SU-DHL-6 (cell line): Measurements from ENCODE around the gene TBK1.
A peak's percentile ranks its signal among the peaks of the same experiment; 100 is the strongest.

Experiments used
- H2AFZ ChIP-seq: fragments of 200-600 bp; sonication (generic); 2 replicates; pipeline ENCODE4 v1.6.1; 2014; ENCODE audit warnings: low read depth, mild to moderate bottlenecking, moderate library complexity, mixed read lengths, antibody characterized with exemption, low read length; ENCODE audit not compliant: severe bottlenecking
- H3F3A ChIP-seq: fragments of 200-600 bp; shearing (Covaris generic); 2 replicates; pipeline ENCODE4 v1.6.0; 2016; ENCODE audit warnings: antibody characterized with exemption, mild to moderate bottlenecking; ENCODE audit not compliant: insufficient read depth
- H3K27ac ChIP-seq: fragments of 200-600 bp; sonication (generic); 2 replicates; pipeline ENCODE4 v1.5.1; 2016; ENCODE audit warnings: low read depth, mild to moderate bottlenecking, low read length, moderate library complexity, mixed read lengths
- H3K27me3 ChIP-seq: fragments of 200-600 bp; sonication (generic), shearing (Covaris generic); 2 replicates; pipeline ENCODE4 v1.6.0; 2014; ENCODE audit warnings: mild to moderate bottlenecking, low read length
- H3K36me3 ChIP-seq: fragments of 200-600 bp; sonication (generic); 2 replicates; pipeline ENCODE4 v1.6.1; 2014; ENCODE audit warnings: mild to moderate bottlenecking, low read length, mixed read lengths
- H3K4me2 ChIP-seq: fragments of 300-600, 200-600 bp; shearing (Covaris generic), sonication (generic); 2 replicates; pipeline ENCODE4 v1.6.0; 2014; ENCODE audit warnings: low read length, low read depth, mild to moderate bottlenecking; ENCODE audit not compliant: poor library complexity, severe bottlenecking
- H3K4me3 ChIP-seq: fragments of 200-600 bp; sonication (generic); 2 replicates; pipeline ENCODE4 v1.5.1; 2014; ENCODE audit warnings: antibody characterized with exemption, low read length, mild to moderate bottlenecking, mixed read lengths; ENCODE audit not compliant: insufficient read depth, poor library complexity, severe bottlenecking
- H3K79me2 ChIP-seq: fragments of 200-600 bp; sonication (generic); 2 replicates; pipeline ENCODE4 v1.6.1; 2014; ENCODE audit warnings: mild to moderate bottlenecking, low read length, moderate library complexity; ENCODE audit not compliant: insufficient read depth
- H3K9ac ChIP-seq: fragments of 200-600 bp; sonication (generic); 2 replicates; pipeline ENCODE4 v1.7.0; 2014; ENCODE audit warnings: mild to moderate bottlenecking, low read length
- H3K9me2 ChIP-seq: fragments of 200-600 bp; sonication (generic); replicated peaks from 2 replicates; pipeline ENCODE4 v1.6.1; 2014; ENCODE audit warnings: low read length; ENCODE audit not compliant: insufficient read depth
- H3K9me3 ChIP-seq: fragments of 200-600 bp; sonication (generic); 2 replicates; pipeline ENCODE4 v1.6.1; 2014; ENCODE audit warnings: low read length, mixed read lengths; ENCODE audit not compliant: insufficient read depth
- H4K20me1 ChIP-seq: fragments of 200-600 bp; sonication (generic); 2 replicates; pipeline ENCODE4 v1.6.1; 2014; ENCODE audit warnings: low read depth, mild to moderate bottlenecking, antibody characterized with exemption, low read length, moderate library complexity, mixed read lengths
- EZH2phosphoT487 ChIP-seq: fragments of 200-600 bp; sonication (generic), shearing (Covaris generic); conservative IDR thresholded peaks from 2 replicates; pipeline ENCODE4 v1.6.1; 2018; ENCODE audit warnings: mild to moderate bottlenecking, antibody characterized with exemption, low read length, moderate library complexity, mixed read lengths
- TF ChIP-seq, protein P1 (sequence below): fragments of 200-600 bp; sonication (generic); IDR thresholded peaks from one replicate; pipeline ENCODE4 v1.5.1; 2017; ENCODE audit warnings: antibody characterized with exemption, mild to moderate bottlenecking, low read length, moderate library complexity; ENCODE audit not compliant: insufficient read depth, poor library complexity, severe bottlenecking

TBK1 gene

GRCh38 chr12:64457032-64457431 is 5.1 kb downstream of the TBK1 start:
- Histone ChIP-seq H3K27me3 (no peaks in the 10 kb centered on the region), H3K9me2 (no peaks in the 10 kb centered on the region), H3K79me2 (peaks cover 91% of the 10 kb centered on the region), H2AFZ (no peak overlapping the region), H3K36me3 (peaks cover 34% of the 10 kb centered on the region), H4K20me1 (peaks cover 9% of the 10 kb centered on the region; the same call in 1 of the 2 replicates), H3F3A (peaks cover 15% of the 10 kb centered on the region; the same call in 1 of the 2 replicates), H3K27ac (no peak overlapping the region), H3K4me3 (no peak overlapping the region), H3K4me2 (no peak overlapping the region), H3K9me3 (no peaks in the 10 kb centered on the region), H3K9ac (no peak overlapping the region)
- TF ChIP-seq, protein P1, sequence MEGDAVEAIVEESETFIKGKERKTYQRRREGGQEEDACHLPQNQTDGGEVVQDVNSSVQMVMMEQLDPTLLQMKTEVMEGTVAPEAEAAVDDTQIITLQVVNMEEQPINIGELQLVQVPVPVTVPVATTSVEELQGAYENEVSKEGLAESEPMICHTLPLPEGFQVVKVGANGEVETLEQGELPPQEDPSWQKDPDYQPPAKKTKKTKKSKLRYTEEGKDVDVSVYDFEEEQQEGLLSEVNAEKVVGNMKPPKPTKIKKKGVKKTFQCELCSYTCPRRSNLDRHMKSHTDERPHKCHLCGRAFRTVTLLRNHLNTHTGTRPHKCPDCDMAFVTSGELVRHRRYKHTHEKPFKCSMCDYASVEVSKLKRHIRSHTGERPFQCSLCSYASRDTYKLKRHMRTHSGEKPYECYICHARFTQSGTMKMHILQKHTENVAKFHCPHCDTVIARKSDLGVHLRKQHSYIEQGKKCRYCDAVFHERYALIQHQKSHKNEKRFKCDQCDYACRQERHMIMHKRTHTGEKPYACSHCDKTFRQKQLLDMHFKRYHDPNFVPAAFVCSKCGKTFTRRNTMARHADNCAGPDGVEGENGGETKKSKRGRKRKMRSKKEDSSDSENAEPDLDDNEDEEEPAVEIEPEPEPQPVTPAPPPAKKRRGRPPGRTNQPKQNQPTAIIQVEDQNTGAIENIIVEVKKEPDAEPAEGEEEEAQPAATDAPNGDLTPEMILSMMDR, result no peak
- TF ChIP-seq EZH2phosphoT487, result no peak

DNA sequence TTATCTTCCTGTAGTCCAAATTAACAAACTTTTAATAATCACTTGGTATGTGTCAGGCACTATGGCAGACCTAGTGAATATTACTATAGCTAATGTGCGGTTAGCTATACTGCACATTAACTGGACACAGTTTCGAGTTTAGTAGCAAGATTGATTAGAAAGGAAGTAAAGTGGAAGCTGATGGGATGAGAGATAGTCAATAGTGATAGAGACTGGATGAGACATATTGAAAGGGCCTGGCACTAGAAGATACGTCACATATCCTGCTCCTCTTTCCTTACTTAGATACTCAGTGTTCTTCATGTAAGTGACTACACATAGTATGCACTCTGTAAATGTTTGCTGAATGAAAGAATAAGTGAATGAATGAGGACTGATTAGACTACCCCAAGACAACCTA is 5.5 kb downstream of the TBK1 start:
- H3K79me2 ChIP-seq, result peaks cover 89% of the 10 kb centered on the region
- H2AFZ ChIP-seq, result no peak overlapping the region
- no peak overlapping the region for H3K27ac ChIP-seq
- no peaks in the 10 kb centered on the region for H3K9me3 ChIP-seq
- H3K4me3 ChIP-seq, result no peak overlapping the region
- H3F3A ChIP-seq, result peaks cover 15% of the 10 kb centered on the region; the same call in 1 of the 2 replicates
- H3K36me3 ChIP-seq, result peaks cover 38% of the 10 kb centered on the region
- no peaks in the 10 kb centered on the region for H3K9me2 ChIP-seq
- no peaks in the 10 kb centered on the region for H3K27me3 ChIP-seq
- H3K9ac ChIP-seq, result no peak overlapping the region
- TF ChIP-seq, protein P1, result no peak
- TF ChIP-seq EZH2phosphoT487, result no peak
- H3K4me2 ChIP-seq, result no peak overlapping the region
- H4K20me1 ChIP-seq, result peaks cover 9% of the 10 kb centered on the region; the same call in 1 of the 2 replicates

DNA sequence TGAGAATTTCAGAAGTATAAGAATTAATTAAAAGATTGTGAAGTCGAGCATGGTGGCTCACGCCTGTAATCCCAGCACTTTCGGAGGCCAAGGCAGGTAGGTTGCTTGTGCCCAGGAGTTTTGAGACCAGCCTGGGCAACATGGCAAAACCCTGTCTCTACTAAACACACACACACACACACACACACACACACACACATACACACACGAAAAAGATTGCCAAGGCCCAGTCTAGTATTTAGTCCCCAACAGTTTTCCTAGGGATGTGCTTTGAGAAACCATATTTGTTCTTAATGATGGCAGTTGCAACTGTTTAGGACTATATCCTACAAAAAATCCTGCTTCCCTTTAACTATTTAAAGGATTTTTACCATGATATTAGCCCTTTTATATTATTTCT is 6.0 kb downstream of the TBK1 start:
- Histone ChIP-seq H3F3A (peaks cover 15% of the 10 kb centered on the region; the same call in 1 of the 2 replicates), H4K20me1 (peaks cover 9% of the 10 kb centered on the region; the same call in 1 of the 2 replicates), H3K4me3 (no peak overlapping the region), H3K4me2 (peak overlapping the region; percentile 22), H2AFZ (no peak overlapping the region), H3K79me2 (peaks cover 84% of the 10 kb centered on the region), H3K9ac (no peak overlapping the region), H3K36me3 (peaks cover 41% of the 10 kb centered on the region), H3K27ac (no peak overlapping the region), H3K9me2 (no peaks in the 10 kb centered on the region), H3K9me3 (no peaks in the 10 kb centered on the region), H3K27me3 (no peaks in the 10 kb centered on the region)
- TF ChIP-seq EZH2phosphoT487, result no peak

- Histone ChIP-seq H3K4me2 (peak overlapping the region; percentile 69), H3K9ac (peak overlapping the region; percentile 35), H4K20me1 (no peaks in the 10 kb centered on the region), H3K27ac (peak overlapping the region; percentile 38; the same call in 1 of the 2 replicates), H2AFZ (no peak overlapping the region), H3K27me3 (no peaks in the 10 kb centered on the region), H3K79me2 (peaks cover 69% of the 10 kb centered on the region), H3K9me3 (no peaks in the 10 kb centered on the region), H3F3A (peaks cover 15% of the 10 kb centered on the region; the same call in 1 of the 2 replicates), H3K9me2 (no peaks in the 10 kb centered on the region), H3K36me3 (peaks cover 45% of the 10 kb centered on the region), H3K4me3 (no peak overlapping the region)
- no peak for TF ChIP-seq EZH2phosphoT487
- TF ChIP-seq, protein P1, result no peak
Measured at GRCh38 chr12:64459394-64459891, 7.5 kb downstream of the TBK1 start.
